HEK293 (cell line): ENCODE measurements around the gene NAT16.

ENCODE experiments used
- CTCF ChIA-PET: fragments of 350-600 bp; formaldehyde crosslinking; extraction: SDS; loops from one replicate; lab custom pipeline; 2021; ENCODE audit warnings: antibody characterized with exemption; lab: Yijun Ruan, JAX
- POLR2A ChIA-PET: fragments of 300-600 bp; formaldehyde crosslinking; extraction: SDS; loops from one replicate; lab custom pipeline; 2020; ENCODE audit warnings: antibody characterized with exemption, inconsistent platforms; lab: Yijun Ruan, JAX
- H3K27ac ChIP-seq: fragments of 200-500 bp; sonication (Bioruptor generic); 2 replicates; pipeline ENCODE4 v1.5.1; 2014; ENCODE audit warnings: low read depth, low read length, control low read depth, inconsistent platforms; ENCODE audit errors: extremely low read depth
- H3K36me3 ChIP-seq, 2 experiments: fragments of 200-500 bp in 1 of 2; sonication (Bioruptor generic) in 1 of 2; 1 replicate in 1 of 2; 2 replicates in 1 of 2; pipeline ENCODE4 v1.5.1; 2014 to 2017; ENCODE audit warnings: inconsistent platforms in 2 of 2, low read length in 2 of 2; ENCODE audit not compliant: control insufficient read depth in 2 of 2, insufficient read depth in 1 of 2
- H3K4me1 ChIP-seq: fragments of 200-500 bp; sonication (Bioruptor generic); 2 replicates; pipeline ENCODE4 v1.5.1; 2014; ENCODE audit warnings: mild to moderate bottlenecking, low read length, inconsistent platforms; ENCODE audit not compliant: control insufficient read depth, insufficient read depth
- H3K4me3 ChIP-seq: 2 replicates; pipeline ENCODE4 v1.5.1; 2011; ENCODE audit warnings: low read depth, mild to moderate bottlenecking, control low read depth, low read length, moderate library complexity
- H3K9me3 ChIP-seq: fragments of 200-500 bp; sonication (Bioruptor generic); 2 replicates; pipeline ENCODE4 v1.5.1; 2014; ENCODE audit warnings: low read depth, low read length, inconsistent platforms; ENCODE audit not compliant: control insufficient read depth, insufficient read depth
- IKZF3 ChIP-seq: fragments of 450-650 bp; IDR thresholded peaks from 2 replicates; pipeline ENCODE4 v1.5.0; 2018; ENCODE audit warnings: missing biosample characterization, mild to moderate bottlenecking, missing genetic modification characterization, moderate library complexity
- MZF1 ChIP-seq: fragments of 450-650 bp; formaldehyde crosslinking; IDR thresholded peaks from 2 replicates; pipeline ENCODE4 v1.5.1; 2017; ENCODE audit warnings: missing biosample characterization, missing genetic modification characterization, borderline replicate concordance
- SALL2 ChIP-seq: fragments of 450-650 bp; formaldehyde crosslinking; IDR thresholded peaks from 2 replicates; pipeline ENCODE4 v1.5.0; 2017; ENCODE audit warnings: missing biosample characterization, mild to moderate bottlenecking, missing genetic modification characterization, borderline replicate concordance
- SP7 ChIP-seq: fragments of 450-650 bp; formaldehyde crosslinking; IDR thresholded peaks from 2 replicates; pipeline ENCODE4 v1.5.1; 2016; ENCODE audit warnings: missing biosample characterization, missing genetic modification characterization
- ZNF138 ChIP-seq: fragments of 450-650 bp; formaldehyde crosslinking; IDR thresholded peaks from 2 replicates; pipeline ENCODE4 v1.5.1; 2016; ENCODE audit warnings: missing biosample characterization, missing genetic modification characterization, borderline replicate concordance
- ZNF19 ChIP-seq: fragments of 450-650 bp; formaldehyde crosslinking; IDR thresholded peaks from 2 replicates; pipeline ENCODE4; 2016; ENCODE audit warnings: missing biosample characterization, missing genetic modification characterization, low read depth
- ZNF2 ChIP-seq: fragments of 450-650 bp; formaldehyde crosslinking; IDR thresholded peaks from 2 replicates; pipeline ENCODE4 v1.5.1; 2016; ENCODE audit warnings: missing biosample characterization, missing genetic modification characterization
- ZNF223 ChIP-seq: fragments of 450-650 bp; formaldehyde crosslinking; IDR thresholded peaks from 2 replicates; pipeline ENCODE4 v1.5.1; 2016; ENCODE audit warnings: missing biosample characterization, missing genetic modification characterization
- ZNF24 ChIP-seq: fragments of 450-650 bp; formaldehyde crosslinking; IDR thresholded peaks from 2 replicates; pipeline ENCODE4 v1.5.1; 2016; ENCODE audit warnings: missing biosample characterization, missing genetic modification characterization
- ZNF394 ChIP-seq: fragments of 450-650 bp; formaldehyde crosslinking; IDR thresholded peaks from 2 replicates; pipeline ENCODE4 v1.5.1; 2016; ENCODE audit warnings: missing biosample characterization, missing genetic modification characterization, mild to moderate bottlenecking, moderate library complexity, borderline replicate concordance
- ZNF398 ChIP-seq: fragments of 450-650 bp; formaldehyde crosslinking; IDR thresholded peaks from 2 replicates; pipeline ENCODE4 v1.5.1; 2017; ENCODE audit warnings: missing biosample characterization, missing genetic modification characterization
- ZNF621 ChIP-seq: fragments of 450-650 bp; formaldehyde crosslinking; IDR thresholded peaks from 2 replicates; pipeline ENCODE4 v1.5.1; 2017; ENCODE audit warnings: missing biosample characterization, missing genetic modification characterization
- ZNF624 ChIP-seq: fragments of 450-650 bp; formaldehyde crosslinking; IDR thresholded peaks from 2 replicates; pipeline ENCODE4 v1.5.1; 2017; ENCODE audit warnings: missing biosample characterization, missing genetic modification characterization
- ZNF645 ChIP-seq: fragments of 450-650 bp; formaldehyde crosslinking; IDR thresholded peaks from 2 replicates; pipeline ENCODE4; 2016; ENCODE audit warnings: missing biosample characterization, missing genetic modification characterization
- ZNF660 ChIP-seq: fragments of 450-650 bp; IDR thresholded peaks from 2 replicates; pipeline ENCODE4 v1.5.1; 2018; ENCODE audit warnings: missing biosample characterization, mild to moderate bottlenecking, missing genetic modification characterization
- ZSCAN16 ChIP-seq: fragments of 450-650 bp; formaldehyde crosslinking; IDR thresholded peaks from 2 replicates; pipeline ENCODE4 v1.5.1; 2016; ENCODE audit warnings: missing biosample characterization, missing genetic modification characterization
- ZSCAN5A ChIP-seq: fragments of 450-650 bp; formaldehyde crosslinking; IDR thresholded peaks from 2 replicates; pipeline ENCODE4 v1.5.1; 2016; ENCODE audit warnings: missing biosample characterization, missing genetic modification characterization
- TF ChIP-seq, protein P1 (sequence below): fragments of 450-650 bp; formaldehyde crosslinking; IDR thresholded peaks from 2 replicates; pipeline ENCODE4 v1.5.1; 2016; ENCODE audit warnings: missing biosample characterization, missing genetic modification characterization
- TF ChIP-seq, protein P2 (sequence below): fragments of 450-650 bp; formaldehyde crosslinking; IDR thresholded peaks from 2 replicates; pipeline ENCODE4 v1.5.1; 2016; ENCODE audit warnings: missing biosample characterization, missing genetic modification characterization
- TF ChIP-seq, protein P3 (sequence below): fragments of 450-650 bp; formaldehyde crosslinking; IDR thresholded peaks from 2 replicates; pipeline ENCODE4 v1.5.1; 2016; ENCODE audit warnings: missing biosample characterization, missing genetic modification characterization
- TF ChIP-seq, protein P4 (sequence below): fragments of 450-650 bp; formaldehyde crosslinking; IDR thresholded peaks from 2 replicates; pipeline ENCODE4 v1.5.1; 2016; ENCODE audit warnings: missing biosample characterization, missing genetic modification characterization

NAT16 gene

GRCh38 chr7:101163279-101164070 lies 16.6 kb downstream of the NAT16 start (continued):
- TF ChIP-seq, protein P1, sequence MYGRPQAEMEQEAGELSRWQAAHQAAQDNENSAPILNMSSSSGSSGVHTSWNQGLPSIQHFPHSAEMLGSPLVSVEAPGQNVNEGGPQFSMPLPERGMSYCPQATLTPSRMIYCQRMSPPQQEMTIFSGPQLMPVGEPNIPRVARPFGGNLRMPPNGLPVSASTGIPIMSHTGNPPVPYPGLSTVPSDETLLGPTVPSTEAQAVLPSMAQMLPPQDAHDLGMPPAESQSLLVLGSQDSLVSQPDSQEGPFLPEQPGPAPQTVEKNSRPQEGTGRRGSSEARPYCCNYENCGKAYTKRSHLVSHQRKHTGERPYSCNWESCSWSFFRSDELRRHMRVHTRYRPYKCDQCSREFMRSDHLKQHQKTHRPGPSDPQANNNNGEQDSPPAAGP = peak; percentile 87
- TF ChIP-seq ZNF621 (tag by site-specific recombination) (no peak), ZNF660 (tag by site-specific recombination) (peak; percentile 35; the same call in 1 of the 2 replicates), ZNF645 (tag by site-specific recombination) (peak; percentile 84; the same call in 1 of the 2 replicates), ZSCAN5A (peak; percentile 84), ZSCAN16 (tag by site-specific recombination) (no peak), ZNF398 (tag by site-specific recombination) (peak; percentile 98), SALL2 (tag by site-specific recombination) (no peak), SP7 (tag by site-specific recombination) (peak; percentile 81), ZNF24 (tag by site-specific recombination) (peak; percentile 26), ZNF19 (no peak)
- TF ChIP-seq, protein P2, sequence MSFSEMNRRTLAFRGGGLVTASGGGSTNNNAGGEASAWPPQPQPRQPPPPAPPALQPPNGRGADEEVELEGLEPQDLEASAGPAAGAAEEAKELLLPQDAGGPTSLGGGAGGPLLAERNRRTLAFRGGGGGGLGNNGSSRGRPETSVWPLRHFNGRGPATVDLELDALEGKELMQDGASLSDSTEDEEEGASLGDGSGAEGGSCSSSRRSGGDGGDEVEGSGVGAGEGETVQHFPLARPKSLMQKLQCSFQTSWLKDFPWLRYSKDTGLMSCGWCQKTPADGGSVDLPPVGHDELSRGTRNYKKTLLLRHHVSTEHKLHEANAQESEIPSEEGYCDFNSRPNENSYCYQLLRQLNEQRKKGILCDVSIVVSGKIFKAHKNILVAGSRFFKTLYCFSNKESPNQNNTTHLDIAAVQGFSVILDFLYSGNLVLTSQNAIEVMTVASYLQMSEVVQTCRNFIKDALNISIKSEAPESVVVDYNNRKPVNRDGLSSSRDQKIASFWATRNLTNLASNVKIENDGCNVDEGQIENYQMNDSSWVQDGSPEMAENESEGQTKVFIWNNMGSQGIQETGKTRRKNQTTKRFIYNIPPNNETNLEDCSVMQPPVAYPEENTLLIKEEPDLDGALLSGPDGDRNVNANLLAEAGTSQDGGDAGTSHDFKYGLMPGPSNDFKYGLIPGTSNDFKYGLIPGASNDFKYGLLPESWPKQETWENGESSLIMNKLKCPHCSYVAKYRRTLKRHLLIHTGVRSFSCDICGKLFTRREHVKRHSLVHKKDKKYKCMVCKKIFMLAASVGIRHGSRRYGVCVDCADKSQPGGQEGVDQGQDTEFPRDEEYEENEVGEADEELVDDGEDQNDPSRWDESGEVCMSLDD = 0 out of 2 replicates have a peak, but pooled peaks have one; percentile 23

DNA sequence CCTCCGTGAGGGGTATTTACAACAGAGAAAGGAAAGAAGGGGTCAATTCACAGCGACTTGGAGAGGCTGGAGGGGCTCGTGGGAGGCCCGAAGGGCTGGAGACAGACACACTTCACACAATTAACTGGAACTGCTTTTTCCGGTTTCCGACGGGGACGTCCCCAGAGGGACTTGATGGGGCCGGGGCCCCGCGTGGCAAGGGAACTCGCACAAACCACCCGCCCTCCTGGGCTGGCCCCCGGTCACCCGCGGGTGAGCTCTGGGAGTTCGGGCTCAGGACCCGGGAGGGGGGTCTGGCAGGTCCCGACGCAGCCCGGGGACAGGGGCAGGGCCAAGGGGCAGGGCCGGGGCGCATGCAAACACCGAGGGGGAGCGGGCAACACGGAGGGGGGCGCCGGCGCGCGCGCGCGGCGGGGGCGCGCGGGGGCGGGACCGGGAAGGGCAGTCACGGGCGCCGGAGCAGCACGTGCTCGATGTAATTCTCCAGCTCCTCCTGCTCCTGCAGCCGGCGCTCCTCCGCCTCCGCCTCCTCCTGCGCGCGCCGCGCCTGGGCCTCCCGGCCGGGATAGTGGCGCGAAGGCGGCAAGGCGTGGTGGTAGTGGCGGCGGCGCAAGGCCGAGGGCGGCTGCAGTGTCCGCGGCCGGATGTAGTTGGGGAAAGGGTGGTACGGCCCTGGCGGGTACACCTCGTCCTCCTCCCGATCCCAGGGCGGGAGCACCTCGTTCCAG lies 17.4 kb downstream of the NAT16 start:
- POLR2A ChIA-PET = interaction anchor here (0.8 to 1.0 kb wide), 4 partner anchors 11 to 288 kb away, joined by 3 to 5 read pairs (median 4); partner anchors contain the start of genes SRRT and TRIM56
- no peak overlapping the region for H3K27ac ChIP-seq
- TF ChIP-seq, protein P3, sequence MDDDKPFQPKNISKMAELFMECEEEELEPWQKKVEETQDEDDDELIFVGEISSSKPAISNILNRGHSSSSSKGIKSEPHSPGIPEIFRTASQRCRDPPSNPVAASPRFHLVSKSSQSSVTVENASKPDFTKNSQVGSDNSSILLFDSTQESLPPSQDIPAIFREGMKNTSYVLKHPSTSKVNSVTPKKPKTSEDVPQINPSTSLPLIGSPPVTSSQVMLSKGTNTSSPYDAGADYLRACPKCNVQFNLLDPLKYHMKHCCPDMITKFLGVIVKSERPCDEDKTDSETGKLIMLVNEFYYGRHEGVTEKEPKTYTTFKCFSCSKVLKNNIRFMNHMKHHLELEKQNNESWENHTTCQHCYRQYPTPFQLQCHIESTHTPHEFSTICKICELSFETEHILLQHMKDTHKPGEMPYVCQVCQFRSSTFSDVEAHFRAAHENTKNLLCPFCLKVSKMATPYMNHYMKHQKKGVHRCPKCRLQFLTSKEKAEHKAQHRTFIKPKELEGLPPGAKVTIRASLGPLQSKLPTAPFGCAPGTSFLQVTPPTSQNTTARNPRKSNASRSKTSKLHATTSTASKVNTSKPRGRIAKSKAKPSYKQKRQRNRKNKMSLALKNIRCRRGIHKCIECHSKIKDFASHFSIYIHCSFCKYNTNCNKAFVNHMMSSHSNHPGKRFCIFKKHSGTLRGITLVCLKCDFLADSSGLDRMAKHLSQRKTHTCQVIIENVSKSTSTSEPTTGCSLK (tag by site-specific recombination) = no peak
- TF ChIP-seq IKZF3 (tag by site-specific recombination) (peak; percentile 86), MZF1 (no peak), ZNF624 (no peak), ZNF394 (peak; percentile 66; the same call in 1 of the 2 replicates), ZNF2 (no peak), ZNF223 (tag by site-specific recombination) (peak; percentile 84), ZNF138 (tag by site-specific recombination) (no peak)
- TF ChIP-seq, protein P4, sequence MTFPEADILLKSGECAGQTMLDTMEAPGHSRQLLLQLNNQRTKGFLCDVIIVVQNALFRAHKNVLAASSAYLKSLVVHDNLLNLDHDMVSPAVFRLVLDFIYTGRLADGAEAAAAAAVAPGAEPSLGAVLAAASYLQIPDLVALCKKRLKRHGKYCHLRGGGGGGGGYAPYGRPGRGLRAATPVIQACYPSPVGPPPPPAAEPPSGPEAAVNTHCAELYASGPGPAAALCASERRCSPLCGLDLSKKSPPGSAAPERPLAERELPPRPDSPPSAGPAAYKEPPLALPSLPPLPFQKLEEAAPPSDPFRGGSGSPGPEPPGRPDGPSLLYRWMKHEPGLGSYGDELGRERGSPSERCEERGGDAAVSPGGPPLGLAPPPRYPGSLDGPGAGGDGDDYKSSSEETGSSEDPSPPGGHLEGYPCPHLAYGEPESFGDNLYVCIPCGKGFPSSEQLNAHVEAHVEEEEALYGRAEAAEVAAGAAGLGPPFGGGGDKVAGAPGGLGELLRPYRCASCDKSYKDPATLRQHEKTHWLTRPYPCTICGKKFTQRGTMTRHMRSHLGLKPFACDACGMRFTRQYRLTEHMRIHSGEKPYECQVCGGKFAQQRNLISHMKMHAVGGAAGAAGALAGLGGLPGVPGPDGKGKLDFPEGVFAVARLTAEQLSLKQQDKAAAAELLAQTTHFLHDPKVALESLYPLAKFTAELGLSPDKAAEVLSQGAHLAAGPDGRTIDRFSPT = 0 out of 2 replicates have a peak, but pooled peaks have one; percentile 50

More for the DNA sequence above, 17.4 kb downstream of the NAT16 start:
- CTCF ChIA-PET = interaction anchor here (0.8 to 1.2 kb wide), 3 partner anchors 8 to 128 kb away, joined by 3 to 4 read pairs (median 4); no protein-coding TSS in a partner anchor
- H3K9me3 ChIP-seq = no peaks in the 10 kb centered on the region
- H3K4me3 ChIP-seq = peak overlapping the region; percentile 22; the same call in 1 of the 2 replicates
- H3K4me1 ChIP-seq = peaks cover 18% of the 10 kb centered on the region
- peaks cover 3 to 11% of the 10 kb centered on the region in 2 experiments; a peak in 2 of 3 replicates for H3K36me3 ChIP-seq
